HL-60/S4 treated with retinoic acid at 250 ng/mL for 4 days and 3 days (cell line): ENCODE measurements around the gene POU5F1.

Source experiments
- in situ Hi-C: fragments of 300-500 bp; cut with MboI; formaldehyde crosslinking; loops from 2 replicates; pipeline ENCODE4 v1.7.0; 2022; ENCODE audit warnings: low sequenced_read_pairs

POU5F1 gene

GRCh38 chr6:31118178-31118577, 52.3 kb downstream of the POU5F1 start:
- in situ Hi-C loops: no loop called here

GRCh38 chr6:31116661-31117385, 53.7 kb downstream of the POU5F1 start:
- in situ Hi-C loops: no loop called here

GRCh38 chr6:31115941-31116560, 54.4 kb downstream of the POU5F1 start:
- in situ Hi-C loops: no loop called here

GRCh38 chr6:31114970-31115849, 55.3 kb downstream of the POU5F1 start:
- in situ Hi-C loops: no loop called here

GRCh38 chr6:31114541-31114878, 56.0 kb downstream of the POU5F1 start, which contains the start of gene PSORS1C1:
PSORS1C1 (plus strand) TSS chr6:31114800; CDS start chr6:31129633, 14,833 bp downstream.
- in situ Hi-C loops: no loop called here
